ENCODE measurements around the gene NCR2.

Gene NCR2

GRCh38 chr6:41331401-41332150, 3.8 kb upstream of the NCR2 start:
- DNase-seq (ENCODE audit: extremely low read depth, low read depth), result no peak
- TF ChIP-seq CTCF (IDR thresholded peaks at IDR 0.05; ENCODE audit: low read depth, low read length), result no peak

- no peak for TF ChIP-seq CTCF (IDR thresholded peaks at IDR 0.05; ENCODE audit: low read depth, low read length)
- no peak for DNase-seq (ENCODE audit: extremely low read depth, low read depth)
Measured at GRCh38 chr6:41332241-41332640, 3.2 kb upstream of the NCR2 start.

GRCh38 chr6:41332842-41333736, 2.3 kb upstream of the NCR2 start:
- no peak for DNase-seq (ENCODE audit: extremely low read depth, low read depth)
- no peak for TF ChIP-seq CTCF (IDR thresholded peaks at IDR 0.05; ENCODE audit: low read depth, low read length)

GRCh38 chr6:41334482-41335040, 847 bp upstream of the NCR2 start:
- no peak for TF ChIP-seq CTCF (IDR thresholded peaks at IDR 0.05; ENCODE audit: low read depth, low read length)
- DNase-seq (ENCODE audit: extremely low read depth, low read depth), result no peak

GRCh38 chr6:41335943-41336342, 535 bp downstream of the NCR2 start:
- no peak for TF ChIP-seq CTCF (IDR thresholded peaks at IDR 0.05; ENCODE audit: low read depth, low read length)
- no peak for DNase-seq (ENCODE audit: extremely low read depth, low read depth)

- TF ChIP-seq CTCF (IDR thresholded peaks at IDR 0.05; ENCODE audit: low read depth, low read length), result no peak
- DNase-seq (ENCODE audit: extremely low read depth, low read depth), result no peak
Measured at GRCh38 chr6:41336824-41337223, 1.4 kb downstream of the NCR2 start.

GRCh38 chr6:41337709-41338108, 2.3 kb downstream of the NCR2 start:
- no peak for DNase-seq (ENCODE audit: extremely low read depth, low read depth)
- no peak for TF ChIP-seq CTCF (IDR thresholded peaks at IDR 0.05; ENCODE audit: low read depth, low read length)

Measured in AG09319 (cell line).